ENCODE results near the gene BEX3.

GRCh38 chrX:103382877-103383276 is 6.5 kb downstream of the BEX3 start:
- TF ChIP-seq CTCF (conservative IDR thresholded peaks at IDR 0.05; ENCODE audit: low read length) (no peak), EZH2phosphoT487 (IDR thresholded peaks at IDR 0.05; ENCODE audit: borderline replicate concordance, low read depth, low read length) (no peak)
